COR-L47 (cell line): ENCODE results near the gene WBP2.
A peak's percentile ranks its signal among the peaks of the same experiment; 100 is the strongest.
"Not testable (repeated sequence)": the region's sequence is repeated elsewhere in the genome, so short reads cannot be mapped to it uniquely, and the experiment has no call there.

Experiments
- DNase-seq: peaks from one replicate; lab custom pipeline; 2025; lab: John Stamatoyannopoulos, UW

The WBP2 gene

GRCh38 chr17:75889454-75889853 lies 34.3 kb upstream of the WBP2 start:
- DNase-seq, result no peak

- no peak for DNase-seq
Measured at GRCh38 chr17:75888484-75888883, 33.3 kb upstream of the WBP2 start.

- not testable (repeated sequence) for DNase-seq
Measured at GRCh38 chr17:75885860-75886259, 30.7 kb upstream of the WBP2 start.

GRCh38 chr17:75885431-75885830 lies 30.3 kb upstream of the WBP2 start:
- no peak for DNase-seq

GRCh38 chr17:75881678-75882454 lies 26.7 kb upstream of the WBP2 start:
- DNase-seq, result no peak

GRCh38 chr17:75880266-75880665 lies 25.1 kb upstream of the WBP2 start:
- no peak for DNase-seq

- DNase-seq, result peak; percentile 77
Measured at GRCh38 chr17:75878174-75878998, 23.3 kb upstream of the WBP2 start, which contains the start of gene TRIM47. Gene TRIM47, minus strand, starts transcription at chr17:75878581. Its CDS starts 33 bp downstream, at chr17:75878548.

- DNase-seq, result peak; percentile 73
Measured at GRCh38 chr17:75877752-75878173, 22.6 kb upstream of the WBP2 start.

- peak; percentile 24 for DNase-seq
Measured at GRCh38 chr17:75876938-75877751, 22.0 kb upstream of the WBP2 start.

- DNase-seq, result no peak
Measured at GRCh38 chr17:75876190-75876937, 21.2 kb upstream of the WBP2 start.

GRCh38 chr17:75875940-75876189 lies 20.7 kb upstream of the WBP2 start:
- peak; percentile 93 for DNase-seq

- peak; percentile 93 for DNase-seq
Measured at GRCh38 chr17:75875182-75875939, 20.2 kb upstream of the WBP2 start.

- DNase-seq, result no peak
Measured at GRCh38 chr17:75874323-75875181, 19.4 kb upstream of the WBP2 start.

- no peak for DNase-seq
Measured at GRCh38 chr17:75873587-75874322, 18.6 kb upstream of the WBP2 start.

GRCh38 chr17:75872434-75873351 lies 17.6 kb upstream of the WBP2 start:
- peak; percentile 49 for DNase-seq

GRCh38 chr17:75870228-75870627 lies 15.1 kb upstream of the WBP2 start:
- not testable (repeated sequence) for DNase-seq

- peak; percentile 22 for DNase-seq
Measured at GRCh38 chr17:75869282-75870141, 14.4 kb upstream of the WBP2 start.
